HG02938 (cell line): Measurements from ENCODE around the gene CHKA.

ENCODE experiments used
- ATAC-seq: cut with Tn5 transposase; IDR thresholded peaks from one replicate; pipeline ENCODE4 v1.9.1; 2021; ENCODE audit warnings: mild to moderate bottlenecking, moderate library complexity; ENCODE audit not compliant: unreplicated experiment

Gene CHKA

GRCh38 chr11:68015467-68015866 lies 105.7 kb downstream of the CHKA start:
- no peak for ATAC-seq

- ATAC-seq = no peak
Measured at GRCh38 chr11:68014947-68015447, 106.2 kb downstream of the CHKA start.

- no peak for ATAC-seq
Measured at GRCh38 chr11:68014157-68014946, 106.8 kb downstream of the CHKA start.

GRCh38 chr11:68013611-68014156 lies 107.5 kb downstream of the CHKA start:
- no peak for ATAC-seq

GRCh38 chr11:68012843-68013610 lies 108.2 kb downstream of the CHKA start:
- ATAC-seq = no peak

- no peak for ATAC-seq
Measured at GRCh38 chr11:68012044-68012842, 108.9 kb downstream of the CHKA start.

GRCh38 chr11:68011051-68011943 lies 109.9 kb downstream of the CHKA start:
- no peak for ATAC-seq

GRCh38 chr11:68010090-68011041 lies 110.8 kb downstream of the CHKA start, which contains the start of gene ALDH3B1:
ALDH3B1 (plus strand) TSS chr11:68010327; CDS start chr11:68015298, 4,971 bp downstream.
- no peak for ATAC-seq

GRCh38 chr11:68009391-68010089 lies 111.6 kb downstream of the CHKA start:
- ATAC-seq = no peak

GRCh38 chr11:68008381-68009337 lies 112.5 kb downstream of the CHKA start:
- no peak for ATAC-seq

- no peak for ATAC-seq
Measured at GRCh38 chr11:68007498-68008380, 113.4 kb downstream of the CHKA start.

GRCh38 chr11:68006606-68007166 lies 114.5 kb downstream of the CHKA start:
- no peak for ATAC-seq

- ATAC-seq = no peak
Measured at GRCh38 chr11:68004551-68005335, 116.4 kb downstream of the CHKA start.

- ATAC-seq = peak; percentile 42
Measured at GRCh38 chr11:68003846-68004550, 117.2 kb downstream of the CHKA start, which contains the start of gene UNC93B1. UNC93B1 (minus strand) TSS chr11:68004097; CDS start chr11:68004043, 54 bp downstream.
